Breast epithelium (tissue), 3 donors: ENCODE results near the gene HMCN1.

Experiments used
- CTCF ChIP-seq, 3 donors: fragments of 450-650 bp; IDR thresholded peaks; one replicate each; pipeline ENCODE4 v1.5.1; 2016 to 2017; ENCODE audit warnings: antibody characterized with exemption in 3 of 3, mild to moderate bottlenecking in 3 of 3, moderate library complexity in 3 of 3
- POLR2AphosphoS5 ChIP-seq, 3 donors: sonication (generic); formaldehyde crosslinking; IDR thresholded peaks; one replicate each; pipeline ENCODE4 v1.6.1; 2017; ENCODE audit warnings: antibody characterized with exemption in 3 of 3

GRCh38 chr1:185735701-185736064 is 1.5 kb downstream of the HMCN1 start:
- TF ChIP-seq CTCF (IDR thresholded peaks at IDR 0.05) (no peak), POLR2AphosphoS5 (IDR thresholded peaks at IDR 0.05) (no peak)
